ENCODE data around the gene ACADSB.

- TF ChIP-seq CTCF (IDR thresholded peaks at IDR 0.05) (no peak), POLR2A (IDR thresholded peaks at IDR 0.05) (no peak), EP300 (IDR thresholded peaks at IDR 0.05) (no peak)
Observed at GRCh38 chr10:123057968-123058367, 49.2 kb downstream of the ACADSB start.

Measured in suprapubic skin (tissue), 3 donors.